HG02852 (cell line): ENCODE results near the gene ZSWIM6.
"Not testable (repeated sequence)": the region's sequence is repeated elsewhere in the genome, so short reads cannot be mapped to it uniquely, and the experiment has no call there.

Experiments used
- ATAC-seq: cut with Tn5 transposase; IDR thresholded peaks from one replicate; pipeline ENCODE4 v1.9.1; 2021; ENCODE audit warnings: mild to moderate bottlenecking, moderate library complexity; ENCODE audit not compliant: unreplicated experiment

ZSWIM6 gene

GRCh38 chr5:61402970-61403900, 71.2 kb downstream of the ZSWIM6 start:
- no peak for ATAC-seq

- ATAC-seq: no peak
Measured at GRCh38 chr5:61405511-61406295, 73.6 kb downstream of the ZSWIM6 start.

GRCh38 chr5:61406497-61406896, 74.4 kb downstream of the ZSWIM6 start:
- ATAC-seq: not testable (repeated sequence)

- ATAC-seq: no peak
Measured at GRCh38 chr5:61407706-61408270, 75.7 kb downstream of the ZSWIM6 start.

GRCh38 chr5:61408476-61409168, 76.6 kb downstream of the ZSWIM6 start:
- ATAC-seq: peak; percentile 100

GRCh38 chr5:61409568-61409967, 77.5 kb downstream of the ZSWIM6 start:
- no peak for ATAC-seq

- no peak for ATAC-seq
Measured at GRCh38 chr5:61410811-61411210, 78.8 kb downstream of the ZSWIM6 start.

GRCh38 chr5:61412361-61412760, 80.3 kb downstream of the ZSWIM6 start:
- ATAC-seq: no peak

GRCh38 chr5:61413205-61413604, 81.1 kb downstream of the ZSWIM6 start:
- not testable (repeated sequence) for ATAC-seq

- no peak for ATAC-seq
Measured at GRCh38 chr5:61414806-61415205, 82.7 kb downstream of the ZSWIM6 start.

GRCh38 chr5:61416010-61416409, 84.0 kb downstream of the ZSWIM6 start:
- ATAC-seq: no peak

- no peak for ATAC-seq
Measured at GRCh38 chr5:61416420-61416819, 84.4 kb downstream of the ZSWIM6 start.

- ATAC-seq: no peak
Measured at GRCh38 chr5:61417340-61417739, 85.3 kb downstream of the ZSWIM6 start.

GRCh38 chr5:61417851-61418250, 85.8 kb downstream of the ZSWIM6 start:
- ATAC-seq: no peak

- no peak for ATAC-seq
Measured at GRCh38 chr5:61419106-61419505, 87.0 kb downstream of the ZSWIM6 start.

- ATAC-seq: no peak
Measured at GRCh38 chr5:61420016-61420415, 88.0 kb downstream of the ZSWIM6 start.

GRCh38 chr5:61421262-61421661, 89.2 kb downstream of the ZSWIM6 start:
- not testable (repeated sequence) for ATAC-seq

GRCh38 chr5:61423487-61424145, 91.6 kb downstream of the ZSWIM6 start:
- no peak for ATAC-seq

- no peak for ATAC-seq
Measured at GRCh38 chr5:61425918-61426317, 93.9 kb downstream of the ZSWIM6 start.

GRCh38 chr5:61429906-61430305, 97.8 kb downstream of the ZSWIM6 start:
- ATAC-seq: no peak
